ENCODE results near the gene MAP2K5.

GRCh38 chr15:67611370-67612369 is 69.2 kb downstream of the MAP2K5 start:
- no peak for TF ChIP-seq ISL1 (CRISPR knock-in tag; IDR thresholded peaks at IDR 0.05)
- no peak for TF ChIP-seq PATZ1 (CRISPR knock-in tag; IDR thresholded peaks at IDR 0.05; ENCODE audit: borderline replicate concordance)
- TF ChIP-seq ZFP3 (CRISPR knock-in tag; IDR thresholded peaks at IDR 0.05) = no peak
- TF ChIP-seq ZC3H10 (CRISPR knock-in tag; IDR thresholded peaks at IDR 0.05) = no peak
- TF ChIP-seq, protein P1, sequence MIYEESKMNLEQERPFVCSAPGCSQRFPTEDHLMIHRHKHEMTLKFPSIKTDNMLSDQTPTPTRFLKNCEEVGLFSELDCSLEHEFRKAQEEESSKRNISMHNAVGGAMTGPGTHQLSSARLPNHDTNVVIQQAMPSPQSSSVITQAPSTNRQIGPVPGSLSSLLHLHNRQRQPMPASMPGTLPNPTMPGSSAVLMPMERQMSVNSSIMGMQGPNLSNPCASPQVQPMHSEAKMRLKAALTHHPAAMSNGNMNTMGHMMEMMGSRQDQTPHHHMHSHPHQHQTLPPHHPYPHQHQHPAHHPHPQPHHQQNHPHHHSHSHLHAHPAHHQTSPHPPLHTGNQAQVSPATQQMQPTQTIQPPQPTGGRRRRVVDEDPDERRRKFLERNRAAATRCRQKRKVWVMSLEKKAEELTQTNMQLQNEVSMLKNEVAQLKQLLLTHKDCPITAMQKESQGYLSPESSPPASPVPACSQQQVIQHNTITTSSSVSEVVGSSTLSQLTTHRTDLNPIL (CRISPR knock-in tag; IDR thresholded peaks at IDR 0.05; ENCODE audit: low read depth) = no peak
- TF ChIP-seq CSDC2 (CRISPR knock-in tag; IDR thresholded peaks at IDR 0.05) = no peak
- TF ChIP-seq ARNTL (CRISPR knock-in tag; IDR thresholded peaks at IDR 0.05; ENCODE audit: borderline replicate concordance, low read depth) = no peak
- TF ChIP-seq PPARA (CRISPR knock-in tag; IDR thresholded peaks at IDR 0.05; ENCODE audit: borderline replicate concordance) = no peak
- TF ChIP-seq TOX (CRISPR knock-in tag; IDR thresholded peaks at IDR 0.05; ENCODE audit: borderline replicate concordance) = no peak
- TF ChIP-seq, protein P2, sequence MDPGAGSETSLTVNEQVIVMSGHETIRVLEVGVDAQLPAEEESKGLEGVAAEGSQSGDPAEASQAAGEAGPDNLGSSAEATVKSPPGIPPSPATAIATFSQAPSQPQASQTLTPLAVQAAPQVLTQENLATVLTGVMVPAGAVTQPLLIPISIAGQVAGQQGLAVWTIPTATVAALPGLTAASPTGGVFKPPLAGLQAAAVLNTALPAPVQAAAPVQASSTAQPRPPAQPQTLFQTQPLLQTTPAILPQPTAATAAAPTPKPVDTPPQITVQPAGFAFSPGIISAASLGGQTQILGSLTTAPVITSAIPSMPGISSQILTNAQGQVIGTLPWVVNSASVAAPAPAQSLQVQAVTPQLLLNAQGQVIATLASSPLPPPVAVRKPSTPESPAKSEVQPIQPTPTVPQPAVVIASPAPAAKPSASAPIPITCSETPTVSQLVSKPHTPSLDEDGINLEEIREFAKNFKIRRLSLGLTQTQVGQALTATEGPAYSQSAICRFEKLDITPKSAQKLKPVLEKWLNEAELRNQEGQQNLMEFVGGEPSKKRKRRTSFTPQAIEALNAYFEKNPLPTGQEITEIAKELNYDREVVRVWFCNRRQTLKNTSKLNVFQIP (CRISPR knock-in tag; IDR thresholded peaks at IDR 0.05; ENCODE audit: borderline replicate concordance, low read depth) = no peak
- no peak for TF ChIP-seq ZFP30 (CRISPR knock-in tag; IDR thresholded peaks at IDR 0.05)
- no peak for TF ChIP-seq RARB (CRISPR knock-in tag; IDR thresholded peaks at IDR 0.05)
- TF ChIP-seq GLIS3 (CRISPR knock-in tag; IDR thresholded peaks at IDR 0.05) = no peak
- TF ChIP-seq, protein P3, sequence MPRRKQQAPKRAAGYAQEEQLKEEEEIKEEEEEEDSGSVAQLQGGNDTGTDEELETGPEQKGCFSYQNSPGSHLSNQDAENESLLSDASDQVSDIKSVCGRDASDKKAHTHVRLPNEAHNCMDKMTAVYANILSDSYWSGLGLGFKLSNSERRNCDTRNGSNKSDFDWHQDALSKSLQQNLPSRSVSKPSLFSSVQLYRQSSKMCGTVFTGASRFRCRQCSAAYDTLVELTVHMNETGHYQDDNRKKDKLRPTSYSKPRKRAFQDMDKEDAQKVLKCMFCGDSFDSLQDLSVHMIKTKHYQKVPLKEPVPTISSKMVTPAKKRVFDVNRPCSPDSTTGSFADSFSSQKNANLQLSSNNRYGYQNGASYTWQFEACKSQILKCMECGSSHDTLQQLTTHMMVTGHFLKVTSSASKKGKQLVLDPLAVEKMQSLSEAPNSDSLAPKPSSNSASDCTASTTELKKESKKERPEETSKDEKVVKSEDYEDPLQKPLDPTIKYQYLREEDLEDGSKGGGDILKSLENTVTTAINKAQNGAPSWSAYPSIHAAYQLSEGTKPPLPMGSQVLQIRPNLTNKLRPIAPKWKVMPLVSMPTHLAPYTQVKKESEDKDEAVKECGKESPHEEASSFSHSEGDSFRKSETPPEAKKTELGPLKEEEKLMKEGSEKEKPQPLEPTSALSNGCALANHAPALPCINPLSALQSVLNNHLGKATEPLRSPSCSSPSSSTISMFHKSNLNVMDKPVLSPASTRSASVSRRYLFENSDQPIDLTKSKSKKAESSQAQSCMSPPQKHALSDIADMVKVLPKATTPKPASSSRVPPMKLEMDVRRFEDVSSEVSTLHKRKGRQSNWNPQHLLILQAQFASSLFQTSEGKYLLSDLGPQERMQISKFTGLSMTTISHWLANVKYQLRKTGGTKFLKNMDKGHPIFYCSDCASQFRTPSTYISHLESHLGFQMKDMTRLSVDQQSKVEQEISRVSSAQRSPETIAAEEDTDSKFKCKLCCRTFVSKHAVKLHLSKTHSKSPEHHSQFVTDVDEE (CRISPR knock-in tag; IDR thresholded peaks at IDR 0.05) = no peak
